K562 (cell line): ENCODE results near the gene HAUS1. TPM values are rescaled to one million over a fixed set of nuclear protein-coding genes. Genes with fewer than 3 reads are reported as not detected.

ENCODE experiments used
- ARID2 ChIP-seq: fragments of 450-650 bp; IDR thresholded peaks from 2 replicates; pipeline ENCODE4 v1.6.1; 2017; ENCODE audit warnings: antibody characterized with exemption, mild to moderate bottlenecking
- BCOR ChIP-seq: fragments of 450-650 bp; IDR thresholded peaks from 2 replicates; pipeline ENCODE4 v1.6.1; 2016
- ETV6 ChIP-seq, 3 experiments: fragments of 150-350 bp in 1 of 3; sonication (generic) in 1 of 3; formaldehyde crosslinking in 1 of 3; IDR thresholded peaks; 2 replicates each; pipeline versions ENCODE4 v1.6.1 to v1.8.0; 2014 to 2022; ENCODE audit warnings: borderline replicate concordance in 2 of 3, low read depth in 2 of 3, antibody characterized with exemption in 1 of 3, low read length in 1 of 3, mild to moderate bottlenecking in 1 of 3, missing genetic modification reagents in 1 of 3
- FIP1L1 ChIP-seq: fragments of 200-400 bp; formaldehyde crosslinking; IDR thresholded peaks from 2 replicates; pipeline ENCODE4 v1.6.1; 2018; ENCODE audit warnings: mild to moderate bottlenecking, low read depth, low read length; ENCODE audit not compliant: poor library complexity, severe bottlenecking
- GABPB1 ChIP-seq: sonication (generic); formaldehyde crosslinking; IDR thresholded peaks from 2 replicates; pipeline ENCODE4 v1.8.0; 2022; ENCODE audit warnings: mild to moderate bottlenecking, missing genetic modification reagents
- HDGF ChIP-seq: fragments of 450-650 bp; IDR thresholded peaks from 2 replicates; pipeline ENCODE4 v1.6.1; 2016
- HEY1 ChIP-seq: fragments of 250-450 bp; sonication (Bioruptor Pico); IDR thresholded peaks from 2 replicates; pipeline ENCODE4 v1.5.0; 2020; ENCODE audit warnings: mild to moderate bottlenecking, moderate library complexity, borderline replicate concordance
- KLF10 ChIP-seq: fragments of 250-450 bp; sonication (Bioruptor Pico); IDR thresholded peaks from 2 replicates; pipeline ENCODE4 v1.6.1; 2021; ENCODE audit warnings: matching md5 sums
- MBD2 ChIP-seq: sonication (generic); IDR thresholded peaks from 2 replicates; pipeline ENCODE4 v1.6.1; 2016; ENCODE audit warnings: low read depth, borderline replicate concordance
- MYBL2 ChIP-seq, 2 experiments: fragments of 450-650 bp in 1 of 2; sonication (generic) in 1 of 2; formaldehyde crosslinking in 1 of 2; IDR thresholded peaks; 2 replicates each; pipeline versions ENCODE4 v1.6.1 to v1.8.1; 2017 to 2022; ENCODE audit warnings: borderline replicate concordance in 1 of 2, inconsistent platforms in 1 of 2, low read depth in 1 of 2, mild to moderate bottlenecking in 1 of 2, missing genetic modification reagents in 1 of 2, moderate library complexity in 1 of 2
- NR2C1 ChIP-seq, 2 experiments: fragments of 450-650 bp; IDR thresholded peaks; 2 replicates each; pipeline ENCODE4 v1.6.1; 2017; ENCODE audit warnings: mild to moderate bottlenecking in 2 of 2, antibody characterized with exemption in 1 of 2, inconsistent platforms in 1 of 2, missing compliant biosample characterization in 1 of 2, missing genetic modification characterization in 1 of 2
- NR2F6 ChIP-seq: fragments of 450-650 bp; formaldehyde crosslinking; IDR thresholded peaks from 2 replicates; pipeline ENCODE4 v1.4.0; 2020; ENCODE audit warnings: mild to moderate bottlenecking
- PRPF4 ChIP-seq: fragments of 200-400 bp; formaldehyde crosslinking; IDR thresholded peaks from one replicate; pipeline ENCODE4 v1.6.1; 2017; ENCODE audit warnings: low read length, low read depth, mild to moderate bottlenecking; ENCODE audit not compliant: insufficient read depth, poor library complexity, severe bottlenecking
- SMARCE1 ChIP-seq: fragments of 450-650 bp; IDR thresholded peaks from 2 replicates; pipeline ENCODE4 v1.7.1; 2016; ENCODE audit warnings: mild to moderate bottlenecking
- SREBF1 ChIP-seq: fragments of 150-350 bp; IDR thresholded peaks from 2 replicates; pipeline ENCODE4 v1.6.1; 2014; ENCODE audit warnings: antibody characterized with exemption, low read depth, low read length, borderline replicate concordance
- STAT5B ChIP-seq: fragments of 250-450 bp; sonication (Bioruptor Pico); IDR thresholded peaks from 2 replicates; pipeline ENCODE4 v1.8.0; 2021; ENCODE audit warnings: mild to moderate bottlenecking, inconsistent platforms
- ZFP30 ChIP-seq: fragments of 250-450 bp; sonication (Bioruptor Pico); IDR thresholded peaks from 2 replicates; pipeline ENCODE4 v1.8.0; 2022; ENCODE audit warnings: moderate library complexity, mild to moderate bottlenecking, inconsistent platforms, borderline replicate concordance
- ZFX ChIP-seq: sonication (generic); formaldehyde crosslinking; IDR thresholded peaks from 2 replicates; pipeline ENCODE4 v1.8.0; 2022; ENCODE audit warnings: mild to moderate bottlenecking, missing genetic modification reagents, moderate library complexity
- ZNF143 ChIP-seq: sonication (generic); formaldehyde crosslinking; IDR thresholded peaks from 2 replicates; pipeline ENCODE4 v1.9.0; 2022; ENCODE audit warnings: mild to moderate bottlenecking, missing genetic modification reagents
- ZNF212 ChIP-seq: fragments of 450-650 bp; formaldehyde crosslinking; IDR thresholded peaks from 2 replicates; pipeline ENCODE4 v1.4.0; 2020; ENCODE audit warnings: mild to moderate bottlenecking
- ZNF316 ChIP-seq: fragments of 450-650 bp; IDR thresholded peaks from 2 replicates; pipeline ENCODE4 v1.6.1; 2016
- ZNF644 ChIP-seq: fragments of 200-800 bp; sonication (Bioruptor generic); IDR thresholded peaks from 2 replicates; pipeline ENCODE4 v1.6.1; 2016; ENCODE audit warnings: low read depth, missing genetic modification characterization, missing compliant biosample characterization
- ZNF79 ChIP-seq: fragments of 250-450 bp; sonication (Bioruptor Pico); IDR thresholded peaks from 2 replicates; pipeline ENCODE4 v1.4.0; 2020; ENCODE audit warnings: low read depth, mild to moderate bottlenecking, moderate library complexity
- polyA plus RNA-seq, 8 experiments: library from polyadenylated mRNA; depleted of rRNA in 4 of 8; stranded (reverse) in 5 of 8; unstranded in 3 of 8; fragments of >200 nt; fragmentation: Nextera tagmentation in 2 of 8; fragmentation: Illumina TruSeq in 1 of 8; extraction: Ambion mirVana in 2 of 8; extraction: Trizol in 1 of 8; gene quantifications; 2 replicates each; pipeline versions ENCODE4 v1.2.1 to v1.2.3, GENCODE V29; 2011 to 2014; ENCODE audit warnings: inconsistent platforms in 1 of 8, missing spikeins in 1 of 8
- total RNA-seq, 7 experiments: library from RNA; depleted of rRNA in 6 of 7; stranded (reverse); fragments of >200 nt in 6 of 7; fragmentation: Illumina TruSeq in 2 of 7; extraction: Trizol in 2 of 7; gene quantifications; 2 replicates each; pipeline versions ENCODE4 v1.2.1 to v1.2.3, GENCODE V29; 2011 to 2021; ENCODE audit warnings: low replicate concordance in 1 of 7
- TF ChIP-seq, protein P1 (sequence below): conservative IDR thresholded peaks from 2 replicates; pipeline ENCODE4 v1.6.1; 2011; ENCODE audit warnings: low read depth, mild to moderate bottlenecking, low read length; ENCODE audit not compliant: control insufficient read depth
- TF ChIP-seq, protein P2 (sequence below): fragments of 450-650 bp; formaldehyde crosslinking; IDR thresholded peaks from 2 replicates; pipeline ENCODE4 v1.4.0; 2020; ENCODE audit warnings: mild to moderate bottlenecking, mixed read lengths

The HAUS1 gene
- total and polyA plus RNA-seq, 9 of the 15 experiments (the other 6 are each of a cell fraction or from before 2014, with no cell fraction given), result 45.6 to 135 (median 76.3) TPM

DNA sequence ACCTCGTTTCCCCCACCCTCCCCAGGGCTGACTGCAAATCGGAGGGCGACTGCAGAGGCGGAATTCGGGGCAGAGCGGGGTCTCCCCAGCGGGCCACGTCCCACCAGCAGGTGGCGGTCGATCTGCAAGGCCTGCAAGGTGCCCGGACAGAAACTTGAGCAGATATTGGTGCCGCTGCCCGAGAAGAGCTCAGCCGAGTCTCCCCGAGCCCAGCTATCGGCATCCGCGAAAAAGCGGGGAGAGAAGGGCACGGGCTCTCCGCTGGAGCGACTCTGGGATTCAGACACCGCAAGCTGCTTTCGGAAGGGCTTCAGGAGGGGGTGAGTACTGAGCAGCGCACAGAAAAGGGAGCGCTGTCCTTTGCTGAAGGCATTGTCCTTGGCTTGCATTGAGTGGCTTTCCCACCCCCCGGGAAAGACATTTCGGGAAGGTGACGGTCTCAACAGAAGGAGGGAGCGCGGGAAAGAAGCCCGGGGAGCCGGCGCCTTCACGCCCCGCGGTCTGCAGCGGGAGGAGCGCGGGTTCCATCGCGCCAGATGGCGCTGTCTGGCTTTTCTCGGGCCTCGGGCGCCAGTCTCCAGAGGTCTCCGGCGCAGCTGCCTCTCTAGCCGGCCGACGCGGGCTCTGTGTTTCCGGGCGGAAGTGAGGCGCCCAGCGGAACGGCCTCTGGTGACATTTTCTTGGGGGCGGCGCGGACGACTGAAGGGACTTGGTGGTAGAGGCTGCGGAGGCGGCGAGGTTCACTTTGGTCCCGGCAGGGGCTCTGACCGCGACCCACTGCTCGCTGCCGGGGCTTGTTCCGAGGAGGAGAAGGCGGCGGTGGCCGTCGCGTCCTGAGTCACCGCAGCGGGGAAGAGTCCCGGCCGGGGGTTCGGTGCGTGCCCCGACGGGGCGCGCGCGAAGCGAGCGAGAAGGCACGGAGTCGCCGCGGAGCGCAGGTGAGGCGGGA, 69.5 kb downstream of the HAUS1 start (continued):
- TF ChIP-seq NR2C1 (IDR thresholded peaks at IDR 0.05) (peak; percentile 33; the same call in 1 of the 2 replicates), NR2C1 (tag; IDR thresholded peaks at IDR 0.05) (0 out of 2 replicates have a peak, but pooled peaks have one; percentile 21), FIP1L1 (peak; percentile 63), PRPF4 (no peak), ZNF316 (no peak), ZNF644 (tag) (no peak), ZFP30 (CRISPR knock-in tag) (no peak), ZNF143 (CRISPR knock-in tag) (no peak), ZNF79 (CRISPR knock-in tag) (no peak), BCOR (no peak), HDGF (no peak), HEY1 (CRISPR knock-in tag) (no peak), ARID2 (no peak), ETV6 (IDR thresholded peaks at IDR 0.05; ENCODE audit: borderline replicate concordance in 1 of 2, low read depth in 2 of 2, low read length in 1 of 2) (no peak), ETV6 (CRISPR knock-in tag; IDR thresholded peaks at IDR 0.05; ENCODE audit: borderline replicate concordance) (no peak), MYBL2 (IDR thresholded peaks at IDR 0.05; ENCODE audit: low read depth) (no peak), MYBL2 (CRISPR knock-in tag; IDR thresholded peaks at IDR 0.05; ENCODE audit: borderline replicate concordance) (no peak), ZFX (CRISPR knock-in tag) (peak; percentile 88), STAT5B (CRISPR knock-in tag) (no peak), KLF10 (CRISPR knock-in tag) (no peak), ZNF212 (CRISPR knock-in tag) (no peak), GABPB1 (peak; percentile 86), MBD2 (no peak), SMARCE1 (no peak), SREBF1 (no peak), NR2F6 (CRISPR knock-in tag) (no peak)
- TF ChIP-seq, protein P1, sequence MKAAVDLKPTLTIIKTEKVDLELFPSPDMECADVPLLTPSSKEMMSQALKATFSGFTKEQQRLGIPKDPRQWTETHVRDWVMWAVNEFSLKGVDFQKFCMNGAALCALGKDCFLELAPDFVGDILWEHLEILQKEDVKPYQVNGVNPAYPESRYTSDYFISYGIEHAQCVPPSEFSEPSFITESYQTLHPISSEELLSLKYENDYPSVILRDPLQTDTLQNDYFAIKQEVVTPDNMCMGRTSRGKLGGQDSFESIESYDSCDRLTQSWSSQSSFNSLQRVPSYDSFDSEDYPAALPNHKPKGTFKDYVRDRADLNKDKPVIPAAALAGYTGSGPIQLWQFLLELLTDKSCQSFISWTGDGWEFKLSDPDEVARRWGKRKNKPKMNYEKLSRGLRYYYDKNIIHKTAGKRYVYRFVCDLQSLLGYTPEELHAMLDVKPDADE, result peak; percentile 81; the same call in 1 of the 2 replicates
- TF ChIP-seq, protein P2, sequence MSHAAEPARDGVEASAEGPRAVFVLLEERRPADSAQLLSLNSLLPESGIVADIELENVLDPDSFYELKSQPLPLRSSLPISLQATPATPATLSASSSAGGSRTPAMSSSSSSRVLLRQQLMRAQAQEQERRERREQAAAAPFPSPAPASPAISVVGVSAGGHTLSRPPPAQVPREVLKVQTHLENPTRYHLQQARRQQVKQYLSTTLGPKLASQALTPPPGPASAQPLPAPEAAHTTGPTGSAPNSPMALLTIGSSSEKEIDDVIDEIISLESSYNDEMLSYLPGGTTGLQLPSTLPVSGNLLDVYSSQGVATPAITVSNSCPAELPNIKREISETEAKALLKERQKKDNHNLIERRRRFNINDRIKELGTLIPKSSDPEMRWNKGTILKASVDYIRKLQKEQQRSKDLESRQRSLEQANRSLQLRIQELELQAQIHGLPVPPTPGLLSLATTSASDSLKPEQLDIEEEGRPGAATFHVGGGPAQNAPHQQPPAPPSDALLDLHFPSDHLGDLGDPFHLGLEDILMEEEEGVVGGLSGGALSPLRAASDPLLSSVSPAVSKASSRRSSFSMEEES (CRISPR knock-in tag), result no peak
